ENCODE data around the gene FOCAD.

DNA sequence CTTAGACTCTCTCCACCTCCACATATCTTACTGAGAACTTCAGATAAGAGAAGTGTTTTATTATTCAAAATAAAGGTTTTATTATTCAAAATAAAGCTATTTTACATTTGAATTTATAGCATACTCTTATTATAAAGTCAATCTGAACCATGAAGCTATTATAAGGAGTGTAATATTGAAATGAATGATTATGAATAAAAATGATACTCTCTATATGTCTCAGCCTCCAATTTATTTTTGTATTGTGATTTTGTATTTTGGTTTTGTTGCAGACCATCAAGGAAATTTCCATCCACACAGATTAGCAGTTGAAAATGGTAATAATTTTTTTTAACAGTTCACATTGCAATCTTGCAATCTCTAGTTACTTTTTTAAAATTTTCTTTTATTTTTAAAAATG lies 10.2 kb downstream of the FOCAD start:
- TF ChIP-seq, protein P1, sequence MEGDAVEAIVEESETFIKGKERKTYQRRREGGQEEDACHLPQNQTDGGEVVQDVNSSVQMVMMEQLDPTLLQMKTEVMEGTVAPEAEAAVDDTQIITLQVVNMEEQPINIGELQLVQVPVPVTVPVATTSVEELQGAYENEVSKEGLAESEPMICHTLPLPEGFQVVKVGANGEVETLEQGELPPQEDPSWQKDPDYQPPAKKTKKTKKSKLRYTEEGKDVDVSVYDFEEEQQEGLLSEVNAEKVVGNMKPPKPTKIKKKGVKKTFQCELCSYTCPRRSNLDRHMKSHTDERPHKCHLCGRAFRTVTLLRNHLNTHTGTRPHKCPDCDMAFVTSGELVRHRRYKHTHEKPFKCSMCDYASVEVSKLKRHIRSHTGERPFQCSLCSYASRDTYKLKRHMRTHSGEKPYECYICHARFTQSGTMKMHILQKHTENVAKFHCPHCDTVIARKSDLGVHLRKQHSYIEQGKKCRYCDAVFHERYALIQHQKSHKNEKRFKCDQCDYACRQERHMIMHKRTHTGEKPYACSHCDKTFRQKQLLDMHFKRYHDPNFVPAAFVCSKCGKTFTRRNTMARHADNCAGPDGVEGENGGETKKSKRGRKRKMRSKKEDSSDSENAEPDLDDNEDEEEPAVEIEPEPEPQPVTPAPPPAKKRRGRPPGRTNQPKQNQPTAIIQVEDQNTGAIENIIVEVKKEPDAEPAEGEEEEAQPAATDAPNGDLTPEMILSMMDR (IDR thresholded peaks at IDR 0.05; ENCODE audit: control extremely low read depth in 1 of 3, insufficient read depth in 1 of 3, low read depth in 1 of 3, low read length in 3 of 3): no peak
- TF ChIP-seq RNF2 (IDR thresholded peaks at IDR 0.05; ENCODE audit: borderline replicate concordance, low read depth, low read length, missing control alignments, poor library complexity, severe bottlenecking): no peak
- TF ChIP-seq ZNF274 (IDR thresholded peaks at IDR 0.05; ENCODE audit: borderline replicate concordance, extremely low read depth, low read length): no peak
- no peak for TF ChIP-seq CREB1 (IDR thresholded peaks at IDR 0.05)
- TF ChIP-seq POLR2A (IDR thresholded peaks at IDR 0.05; ENCODE audit: control extremely low read depth in 1 of 2, low read depth in 2 of 2, low read length in 2 of 2): no peak

Data from H1 (cell line).